Neural progenitor cell (in vitro differentiated cells): ENCODE data around the gene CAP2.

ENCODE experiments used
- EZH2phosphoT487 ChIP-seq: fragments of 200-600 bp; sonication (generic); IDR thresholded peaks from 2 replicates; pipeline ENCODE4 v1.6.1; 2017; ENCODE audit warnings: antibody characterized with exemption
- TF ChIP-seq, protein P1 (sequence below): fragments of 200-600 bp; sonication (generic); IDR thresholded peaks from 2 replicates; pipeline ENCODE4 v1.5.1; 2017; ENCODE audit warnings: antibody characterized with exemption, mild to moderate bottlenecking

DNA sequence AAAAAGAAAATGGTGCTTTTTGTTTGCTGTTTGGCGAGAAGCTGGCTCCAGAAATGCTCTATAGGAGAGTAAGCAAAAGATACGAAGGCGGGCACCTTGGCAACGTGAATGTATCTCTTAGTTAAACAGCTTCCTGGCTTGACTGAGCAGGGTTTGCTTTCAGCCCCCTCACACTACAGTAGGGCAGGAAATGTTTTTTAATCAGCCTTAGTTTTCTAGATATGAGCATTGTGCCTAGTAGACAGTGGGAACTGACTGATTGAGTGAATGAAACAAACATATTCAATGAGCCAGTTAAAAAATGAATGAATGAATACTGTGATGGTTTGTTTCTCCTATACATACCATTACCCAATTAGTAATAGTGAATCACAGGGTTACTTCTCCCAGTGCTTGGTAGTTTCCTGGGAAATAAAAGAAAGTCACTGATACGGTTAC is 19.9 kb downstream of the CAP2 start:
- TF ChIP-seq EZH2phosphoT487: no peak
- TF ChIP-seq, protein P1, sequence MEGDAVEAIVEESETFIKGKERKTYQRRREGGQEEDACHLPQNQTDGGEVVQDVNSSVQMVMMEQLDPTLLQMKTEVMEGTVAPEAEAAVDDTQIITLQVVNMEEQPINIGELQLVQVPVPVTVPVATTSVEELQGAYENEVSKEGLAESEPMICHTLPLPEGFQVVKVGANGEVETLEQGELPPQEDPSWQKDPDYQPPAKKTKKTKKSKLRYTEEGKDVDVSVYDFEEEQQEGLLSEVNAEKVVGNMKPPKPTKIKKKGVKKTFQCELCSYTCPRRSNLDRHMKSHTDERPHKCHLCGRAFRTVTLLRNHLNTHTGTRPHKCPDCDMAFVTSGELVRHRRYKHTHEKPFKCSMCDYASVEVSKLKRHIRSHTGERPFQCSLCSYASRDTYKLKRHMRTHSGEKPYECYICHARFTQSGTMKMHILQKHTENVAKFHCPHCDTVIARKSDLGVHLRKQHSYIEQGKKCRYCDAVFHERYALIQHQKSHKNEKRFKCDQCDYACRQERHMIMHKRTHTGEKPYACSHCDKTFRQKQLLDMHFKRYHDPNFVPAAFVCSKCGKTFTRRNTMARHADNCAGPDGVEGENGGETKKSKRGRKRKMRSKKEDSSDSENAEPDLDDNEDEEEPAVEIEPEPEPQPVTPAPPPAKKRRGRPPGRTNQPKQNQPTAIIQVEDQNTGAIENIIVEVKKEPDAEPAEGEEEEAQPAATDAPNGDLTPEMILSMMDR: no peak
